Measurements from ENCODE around the gene CCDC124.
"Not testable (repeated sequence)": the region's sequence is repeated elsewhere in the genome, so short reads cannot be mapped to it uniquely, and the experiment has no call there.

The CCDC124 gene

GRCh38 chr19:17957149-17957849 is 24.5 kb downstream of the CCDC124 start:
- no peak for DNase-seq

GRCh38 chr19:17957885-17958284 is 25.1 kb downstream of the CCDC124 start:
- no peak for DNase-seq

- DNase-seq: no peak
These were observed 31.3 kb downstream of the CCDC124 start for GRCh38 chr19:17963936-17964691.

- DNase-seq: no peak
These were observed 32.7 kb downstream of the CCDC124 start for GRCh38 chr19:17965370-17966128.

- DNase-seq: no peak
These were observed 33.3 kb downstream of the CCDC124 start for GRCh38 chr19:17966129-17966483.

- DNase-seq: no peak
These were observed 33.9 kb downstream of the CCDC124 start, which contains the start of gene KCNN1 for GRCh38 chr19:17966550-17967256. Gene KCNN1 (plus strand): TSS chr19:17967107. CDS start chr19:17973889, 6,782 bp downstream.

- no peak for DNase-seq
These were observed 34.6 kb downstream of the CCDC124 start for GRCh38 chr19:17967257-17968051.

- no peak for DNase-seq
These were observed 35.5 kb downstream of the CCDC124 start for GRCh38 chr19:17968362-17968761.

- DNase-seq: no peak
These were observed 36.4 kb downstream of the CCDC124 start for GRCh38 chr19:17969096-17969792.

- DNase-seq: no peak
These were observed 39.4 kb downstream of the CCDC124 start for GRCh38 chr19:17972230-17972629.

GRCh38 chr19:17973759-17974158 is 40.9 kb downstream of the CCDC124 start:
- no peak for DNase-seq

GRCh38 chr19:17974551-17974950 is 41.7 kb downstream of the CCDC124 start:
- DNase-seq: no peak

GRCh38 chr19:17975032-17975431 is 42.2 kb downstream of the CCDC124 start:
- DNase-seq: no peak

GRCh38 chr19:17977021-17977420 is 44.2 kb downstream of the CCDC124 start:
- no peak for DNase-seq

- no peak for DNase-seq
These were observed 44.7 kb downstream of the CCDC124 start for GRCh38 chr19:17977488-17977887.

GRCh38 chr19:17981611-17982010 is 48.8 kb downstream of the CCDC124 start:
- no peak for DNase-seq

- DNase-seq: no peak
These were observed 49.6 kb downstream of the CCDC124 start for GRCh38 chr19:17982430-17982829.

- DNase-seq: no peak
These were observed 52.4 kb downstream of the CCDC124 start for GRCh38 chr19:17985037-17985818.

- DNase-seq: not testable (repeated sequence)
These were observed 53.8 kb downstream of the CCDC124 start for GRCh38 chr19:17986569-17986968.

- no peak for DNase-seq
These were observed 55.3 kb downstream of the CCDC124 start for GRCh38 chr19:17988161-17988560.
